Omental fat pad (tissue), 4 donors: ENCODE results near the gene AMN. TPM values are rescaled to one million over a fixed set of nuclear protein-coding genes. Genes with fewer than 3 reads are reported as not detected.

Source experiments
- ATAC-seq: fragments of 150-250 bp; one replicate; pipeline ENCODE4 v1.9.1; 2016; ENCODE audit warnings: mild to moderate bottlenecking, moderate library complexity; ENCODE audit not compliant: low FRiP score
- DNase-seq: peaks from one replicate; pipeline ENCODE4 v3.0.0-alpha.2; 2019; ENCODE audit warnings: low spot score
- CTCF ChIP-seq, 3 donors: fragments of 450-650 bp; IDR thresholded peaks; one replicate each; pipeline ENCODE4 v1.5.1; 2016 to 2017; ENCODE audit warnings: antibody characterized with exemption in 3 of 3, mild to moderate bottlenecking in 3 of 3, moderate library complexity in 2 of 3
- total RNA-seq, 4 donors: library from RNA; depleted of rRNA; stranded (reverse); fragments of >200 nt; gene quantifications; one replicate each; pipeline ENCODE4 v1.1.0, GENCODE V29; 2016

Gene AMN
- total RNA-seq, 4 donors from 2014 or later, result 0.72 to 2.7 (median 1.7) TPM

- ATAC-seq (no peak), DNase-seq (no peak)
- no peak for TF ChIP-seq CTCF (IDR thresholded peaks at IDR 0.05)
Measured at GRCh38 chr14:102942069-102942468, 19.6 kb downstream of the AMN start.

GRCh38 chr14:102943454-102943853, 21.0 kb downstream of the AMN start:
- ATAC-seq (no peak), DNase-seq (no peak)
- no peak for TF ChIP-seq CTCF (IDR thresholded peaks at IDR 0.05)

- no peak for TF ChIP-seq CTCF (IDR thresholded peaks at IDR 0.05)
- ATAC-seq, result no peak
- DNase-seq, result no peak
Measured at GRCh38 chr14:102943979-102944378, 21.5 kb downstream of the AMN start.

GRCh38 chr14:102944448-102945330, 22.2 kb downstream of the AMN start:
- DNase-seq, result no peak
- no peak for TF ChIP-seq CTCF (IDR thresholded peaks at IDR 0.05)
- no peak for ATAC-seq

- no peak for ATAC-seq
- TF ChIP-seq CTCF (IDR thresholded peaks at IDR 0.05), result no peak
- DNase-seq, result no peak
Measured at GRCh38 chr14:102945346-102946130, 23.1 kb downstream of the AMN start.

- TF ChIP-seq CTCF (IDR thresholded peaks at IDR 0.05), result no peak
- ATAC-seq (no peak), DNase-seq (no peak)
Measured at GRCh38 chr14:102947321-102948103, 25.0 kb downstream of the AMN start.
